ENCODE data around the gene CYB5R4. TPM values are rescaled to one million over a fixed set of nuclear protein-coding genes. Genes with fewer than 3 reads are reported as not detected.

The CYB5R4 gene
- total and polyA plus RNA-seq, 2 of the 13 experiments (the other 11 are each of a cell fraction or from before 2014, with no cell fraction given), result 5.3 to 26.1 TPM

GRCh38 chr6:83862776-83863471, 3.4 kb downstream of the CYB5R4 start:
- Histone ChIP-seq H3K4me2 (ENCODE audit: low read depth, low read length) (no peak overlapping the region), H3K27me3 (ENCODE audit: control insufficient read depth in 1 of 2, insufficient read depth in 2 of 2, low read length in 2 of 2) (no peaks in the 10 kb centered on the region; a peak in 1 of 5 replicates), H3K79me2 (ENCODE audit: insufficient read depth, low read length) (peaks cover 9% of the 10 kb centered on the region), H2AFZ (ENCODE audit: low read length) (no peak overlapping the region), H3K4me1 (ENCODE audit: insufficient read depth, low read length) (peaks cover 17% of the 10 kb centered on the region), H3K36me3 (replicated peaks in 1 of 2; ENCODE audit: control insufficient read depth in 1 of 2, insufficient read depth in 2 of 2, low read length in 2 of 2) (peaks cover 0 to 18% of the 10 kb centered on the region in 2 experiments; a peak in 2 of 5 replicates), H3K27ac (ENCODE audit: extremely low read length, insufficient read depth, low read length) (no peak overlapping the region), H3K9ac (ENCODE audit: insufficient read depth, low read depth, low read length) (no peak overlapping the region), H3K9me3 (ENCODE audit: low read length) (no peaks in the 10 kb centered on the region), H4K20me1 (ENCODE audit: insufficient read depth, low read length) (no peaks in the 10 kb centered on the region), H3K4me3 (replicated peaks in 1 of 3; ENCODE audit: insufficient read depth in 1 of 3, low read depth in 2 of 3, low read length in 3 of 3) (no peak overlapping the region)
- ChIA-PET POLR2A (no interaction called here), CTCF (ENCODE audit: low intra/inter-chr PET ratio, low total read pairs) (no interaction called here)
- BruUV-seq (replicated peaks), result no TSS peak
- intact Hi-C loops (cut with micrococcal nuclease; ENCODE audit: unreplicated experiment) (no loop called here), in situ Hi-C loops (cut with HindIII; ENCODE audit: extremely low pct_ligation_motif_present, low pct_unique_long_range_greater_than_20kb) (no loop called here)
- 90% methylated on average over 4 of the region's 4 CpGs for WGBS (ENCODE audit: low lambda C conversion rate)
- FAIRE-seq (no peak), DNase-seq (ENCODE audit: low spot score) (no peak), ATAC-seq (no peak)
- TF ChIP-seq ATF7 (IDR thresholded peaks at IDR 0.05), result no peak
- no peak for TF ChIP-seq ATF7 (CRISPR knock-in tag; IDR thresholded peaks at IDR 0.05)
- TF ChIP-seq ZFP36 (IDR thresholded peaks at IDR 0.05; ENCODE audit: borderline replicate concordance, low read depth, low read length, partially characterized antibody), result no peak
- TF ChIP-seq KDM3A (CRISPR knock-in tag; IDR thresholded peaks at IDR 0.05; ENCODE audit: low read depth), result no peak
- no peak for TF ChIP-seq DNMT1 (CRISPR knock-in tag; IDR thresholded peaks at IDR 0.05)
- no peak for TF ChIP-seq MEF2D (CRISPR knock-in tag; IDR thresholded peaks at IDR 0.05)
- TF ChIP-seq, protein P1, sequence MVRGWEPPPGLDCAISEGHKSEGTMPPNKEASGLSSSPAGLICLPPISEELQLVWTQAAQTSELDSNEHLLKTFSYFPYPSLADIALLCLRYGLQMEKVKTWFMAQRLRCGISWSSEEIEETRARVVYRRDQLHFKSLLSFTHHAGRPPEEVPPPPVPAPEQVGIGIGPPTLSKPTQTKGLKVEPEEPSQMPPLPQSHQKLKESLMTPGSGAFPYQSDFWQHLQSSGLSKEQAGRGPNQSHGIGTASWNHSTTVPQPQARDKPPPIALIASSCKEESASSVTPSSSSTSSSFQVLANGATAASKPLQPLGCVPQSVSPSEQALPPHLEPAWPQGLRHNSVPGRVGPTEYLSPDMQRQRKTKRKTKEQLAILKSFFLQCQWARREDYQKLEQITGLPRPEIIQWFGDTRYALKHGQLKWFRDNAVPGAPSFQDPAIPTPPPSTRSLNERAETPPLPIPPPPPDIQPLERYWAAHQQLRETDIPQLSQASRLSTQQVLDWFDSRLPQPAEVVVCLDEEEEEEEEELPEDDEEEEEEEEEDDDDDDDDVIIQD (CRISPR knock-in tag; IDR thresholded peaks at IDR 0.05; ENCODE audit: low read depth), result no peak
- TF ChIP-seq KAT2B (IDR thresholded peaks at IDR 0.05; ENCODE audit: borderline replicate concordance, low read depth, low read length), result no peak
- TF ChIP-seq, protein P2, sequence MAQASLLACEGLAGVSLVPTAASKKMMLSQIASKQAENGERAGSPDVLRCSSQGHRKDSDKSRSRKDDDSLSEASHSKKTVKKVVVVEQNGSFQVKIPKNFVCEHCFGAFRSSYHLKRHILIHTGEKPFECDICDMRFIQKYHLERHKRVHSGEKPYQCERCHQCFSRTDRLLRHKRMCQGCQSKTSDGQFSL (CRISPR knock-in tag; IDR thresholded peaks at IDR 0.05), result no peak
- no peak for TF ChIP-seq CHD2 (IDR thresholded peaks at IDR 0.05; ENCODE audit: low read depth, low read length)
- TF ChIP-seq PLRG1 (conservative IDR thresholded peaks at IDR 0.05), result no peak
- TF ChIP-seq ZMAT5 (CRISPR knock-in tag; IDR thresholded peaks at IDR 0.05; ENCODE audit: borderline replicate concordance, low read depth), result no peak
- TF ChIP-seq, protein P3, sequence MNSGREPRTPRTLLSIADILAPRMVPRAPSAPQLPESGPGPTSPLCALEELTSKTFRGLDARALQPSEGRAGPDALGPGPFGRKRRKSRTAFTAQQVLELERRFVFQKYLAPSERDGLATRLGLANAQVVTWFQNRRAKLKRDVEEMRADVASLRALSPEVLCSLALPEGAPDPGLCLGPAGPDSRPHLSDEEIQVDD (CRISPR knock-in tag; IDR thresholded peaks at IDR 0.05; ENCODE audit: borderline replicate concordance), result no peak
- TF ChIP-seq, protein P4, sequence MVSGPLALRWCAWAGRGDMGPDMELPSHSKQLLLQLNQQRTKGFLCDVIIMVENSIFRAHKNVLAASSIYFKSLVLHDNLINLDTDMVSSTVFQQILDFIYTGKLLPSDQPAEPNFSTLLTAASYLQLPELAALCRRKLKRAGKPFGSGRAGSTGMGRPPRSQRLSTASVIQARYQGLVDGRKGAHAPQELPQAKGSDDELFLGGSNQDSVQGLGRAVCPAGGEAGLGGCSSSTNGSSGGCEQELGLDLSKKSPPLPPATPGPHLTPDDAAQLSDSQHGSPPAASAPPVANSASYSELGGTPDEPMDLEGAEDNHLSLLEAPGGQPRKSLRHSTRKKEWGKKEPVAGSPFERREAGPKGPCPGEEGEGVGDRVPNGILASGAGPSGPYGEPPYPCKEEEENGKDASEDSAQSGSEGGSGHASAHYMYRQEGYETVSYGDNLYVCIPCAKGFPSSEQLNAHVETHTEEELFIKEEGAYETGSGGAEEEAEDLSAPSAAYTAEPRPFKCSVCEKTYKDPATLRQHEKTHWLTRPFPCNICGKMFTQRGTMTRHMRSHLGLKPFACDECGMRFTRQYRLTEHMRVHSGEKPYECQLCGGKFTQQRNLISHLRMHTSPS (CRISPR knock-in tag; IDR thresholded peaks at IDR 0.05; ENCODE audit: low read depth), result no peak
- TF ChIP-seq, protein P5, sequence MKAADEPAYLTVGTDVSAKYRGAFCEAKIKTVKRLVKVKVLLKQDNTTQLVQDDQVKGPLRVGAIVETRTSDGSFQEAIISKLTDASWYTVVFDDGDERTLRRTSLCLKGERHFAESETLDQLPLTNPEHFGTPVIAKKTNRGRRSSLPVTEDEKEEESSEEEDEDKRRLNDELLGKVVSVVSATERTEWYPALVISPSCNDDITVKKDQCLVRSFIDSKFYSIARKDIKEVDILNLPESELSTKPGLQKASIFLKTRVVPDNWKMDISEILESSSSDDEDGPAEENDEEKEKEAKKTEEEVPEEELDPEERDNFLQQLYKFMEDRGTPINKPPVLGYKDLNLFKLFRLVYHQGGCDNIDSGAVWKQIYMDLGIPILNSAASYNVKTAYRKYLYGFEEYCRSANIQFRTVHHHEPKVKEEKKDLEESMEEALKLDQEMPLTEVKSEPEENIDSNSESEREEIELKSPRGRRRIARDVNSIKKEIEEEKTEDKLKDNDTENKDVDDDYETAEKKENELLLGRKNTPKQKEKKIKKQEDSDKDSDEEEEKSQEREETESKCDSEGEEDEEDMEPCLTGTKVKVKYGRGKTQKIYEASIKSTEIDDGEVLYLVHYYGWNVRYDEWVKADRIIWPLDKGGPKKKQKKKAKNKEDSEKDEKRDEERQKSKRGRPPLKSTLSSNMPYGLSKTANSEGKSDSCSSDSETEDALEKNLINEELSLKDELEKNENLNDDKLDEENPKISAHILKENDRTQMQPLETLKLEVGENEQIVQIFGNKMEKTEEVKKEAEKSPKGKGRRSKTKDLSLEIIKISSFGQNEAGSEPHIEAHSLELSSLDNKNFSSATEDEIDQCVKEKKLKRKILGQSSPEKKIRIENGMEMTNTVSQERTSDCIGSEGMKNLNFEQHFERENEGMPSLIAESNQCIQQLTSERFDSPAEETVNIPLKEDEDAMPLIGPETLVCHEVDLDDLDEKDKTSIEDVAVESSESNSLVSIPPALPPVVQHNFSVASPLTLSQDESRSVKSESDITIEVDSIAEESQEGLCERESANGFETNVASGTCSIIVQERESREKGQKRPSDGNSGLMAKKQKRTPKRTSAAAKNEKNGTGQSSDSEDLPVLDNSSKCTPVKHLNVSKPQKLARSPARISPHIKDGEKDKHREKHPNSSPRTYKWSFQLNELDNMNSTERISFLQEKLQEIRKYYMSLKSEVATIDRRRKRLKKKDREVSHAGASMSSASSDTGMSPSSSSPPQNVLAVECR (CRISPR knock-in tag; IDR thresholded peaks at IDR 0.05; ENCODE audit: borderline replicate concordance), result no peak
- TF ChIP-seq CREBL2 (CRISPR knock-in tag; IDR thresholded peaks at IDR 0.05; ENCODE audit: borderline replicate concordance), result no peak

Data from HepG2 (cell line).